ENCODE results near the gene MET.

MET gene

GRCh38 chr7:116769546-116769945 is 97.5 kb downstream of the MET start:
- TF ChIP-seq TCF12 (IDR thresholded peaks at IDR 0.05; ENCODE audit: low read depth) = no peak
- no peak for TF ChIP-seq EP300 (IDR thresholded peaks at IDR 0.05; ENCODE audit: borderline replicate concordance)
- no peak for TF ChIP-seq ZBTB7A (IDR thresholded peaks at IDR 0.05; ENCODE audit: low read depth)
- no peak for TF ChIP-seq USF1 (IDR thresholded peaks at IDR 0.05)
- no peak for TF ChIP-seq REST (IDR thresholded peaks at IDR 0.05; ENCODE audit: low read depth)
- no peak for TF ChIP-seq YY1 (IDR thresholded peaks at IDR 0.05; ENCODE audit: low read depth)
- TF ChIP-seq NFIC (IDR thresholded peaks at IDR 0.05) = no peak
- TF ChIP-seq RAD21 (IDR thresholded peaks at IDR 0.05; ENCODE audit: low read depth) = no peak
- TF ChIP-seq CEBPB (IDR thresholded peaks at IDR 0.05) = no peak
- TF ChIP-seq CREB1 (IDR thresholded peaks at IDR 0.05; ENCODE audit: low read depth) = no peak
- no peak for TF ChIP-seq EGR1 (IDR thresholded peaks at IDR 0.05)
- TF ChIP-seq TAF1 (IDR thresholded peaks at IDR 0.05; ENCODE audit: low read depth) = no peak
- no peak for TF ChIP-seq TEAD4 (IDR thresholded peaks at IDR 0.05)
- TF ChIP-seq FOXM1 (IDR thresholded peaks at IDR 0.05; ENCODE audit: borderline replicate concordance, low read depth) = no peak

DNA sequence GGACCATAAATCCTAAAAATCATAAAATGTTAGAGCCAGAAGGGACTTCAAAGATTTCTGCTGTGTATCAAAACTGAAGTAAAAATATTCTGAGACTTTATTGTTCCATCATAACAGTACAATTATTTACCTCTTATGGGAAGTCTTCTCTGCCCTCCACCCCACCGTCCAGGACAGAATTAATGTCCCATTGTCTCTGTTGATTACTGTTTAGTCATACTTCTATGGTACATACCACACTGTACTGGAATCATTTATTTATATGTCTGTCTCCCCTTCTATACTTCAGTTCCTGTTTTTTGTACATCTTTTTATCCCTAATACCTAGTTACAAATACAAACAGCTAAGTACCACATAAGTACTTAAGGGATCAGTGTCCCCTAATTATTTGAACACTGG is 98.9 kb downstream of the MET start:
- TF ChIP-seq REST (IDR thresholded peaks at IDR 0.05; ENCODE audit: low read depth) (no peak), TCF12 (IDR thresholded peaks at IDR 0.05; ENCODE audit: low read depth) (no peak)

GRCh38 chr7:116771640-116772039 is 99.6 kb downstream of the MET start:
- TF ChIP-seq TCF12 (IDR thresholded peaks at IDR 0.05; ENCODE audit: low read depth) = no peak
- TF ChIP-seq NFIC (IDR thresholded peaks at IDR 0.05) = no peak
- no peak for TF ChIP-seq USF1 (IDR thresholded peaks at IDR 0.05)
- TF ChIP-seq FOXM1 (IDR thresholded peaks at IDR 0.05; ENCODE audit: borderline replicate concordance, low read depth) = no peak
- TF ChIP-seq CEBPB (IDR thresholded peaks at IDR 0.05) = no peak
- no peak for TF ChIP-seq EGR1 (IDR thresholded peaks at IDR 0.05)
- no peak for TF ChIP-seq CREB1 (IDR thresholded peaks at IDR 0.05; ENCODE audit: low read depth)
- no peak for TF ChIP-seq YY1 (IDR thresholded peaks at IDR 0.05; ENCODE audit: low read depth)
- no peak for TF ChIP-seq TAF1 (IDR thresholded peaks at IDR 0.05; ENCODE audit: low read depth)
- TF ChIP-seq RAD21 (IDR thresholded peaks at IDR 0.05; ENCODE audit: low read depth) = no peak

GRCh38 chr7:116772423-116772863 is 100.4 kb downstream of the MET start:
- no peak for TF ChIP-seq RAD21 (IDR thresholded peaks at IDR 0.05; ENCODE audit: low read depth)
- TF ChIP-seq EP300 (IDR thresholded peaks at IDR 0.05; ENCODE audit: borderline replicate concordance) = no peak
- TF ChIP-seq TCF12 (IDR thresholded peaks at IDR 0.05; ENCODE audit: low read depth) = no peak
- no peak for TF ChIP-seq CREB1 (IDR thresholded peaks at IDR 0.05; ENCODE audit: low read depth)
- no peak for TF ChIP-seq NFIC (IDR thresholded peaks at IDR 0.05)
- no peak for TF ChIP-seq TEAD4 (IDR thresholded peaks at IDR 0.05)
- no peak for TF ChIP-seq YY1 (IDR thresholded peaks at IDR 0.05; ENCODE audit: low read depth)
- TF ChIP-seq ZBTB7A (IDR thresholded peaks at IDR 0.05; ENCODE audit: low read depth) = no peak
- TF ChIP-seq TAF1 (IDR thresholded peaks at IDR 0.05; ENCODE audit: low read depth) = no peak
- TF ChIP-seq, protein P1, sequence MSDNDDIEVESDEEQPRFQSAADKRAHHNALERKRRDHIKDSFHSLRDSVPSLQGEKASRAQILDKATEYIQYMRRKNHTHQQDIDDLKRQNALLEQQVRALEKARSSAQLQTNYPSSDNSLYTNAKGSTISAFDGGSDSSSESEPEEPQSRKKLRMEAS (IDR thresholded peaks at IDR 0.05) = no peak
- no peak for TF ChIP-seq CEBPB (IDR thresholded peaks at IDR 0.05)
- TF ChIP-seq FOXM1 (IDR thresholded peaks at IDR 0.05; ENCODE audit: borderline replicate concordance, low read depth) = no peak
- TF ChIP-seq REST (IDR thresholded peaks at IDR 0.05; ENCODE audit: low read depth) = no peak
- no peak for TF ChIP-seq USF1 (IDR thresholded peaks at IDR 0.05)
- no peak for TF ChIP-seq EGR1 (IDR thresholded peaks at IDR 0.05)
